Stimulated activated CD4-positive, alpha-beta T cell treated with anti-CD3 and anti-CD28 coated beads, Interleukin-15, amount 100 ng/mL, for 48 hours (primary cell): ENCODE measurements around the gene VTI1A.
"Not testable (repeated sequence)": the region's sequence is repeated elsewhere in the genome, so short reads cannot be mapped to it uniquely, and the experiment has no call there.

Experiments used
- DNase-seq, 2 donors: peaks; one replicate each; pipeline ENCODE4 v3.0.0-alpha.2; 2020; ENCODE audit warnings: low read depth in 2 of 2

The VTI1A gene

DNA sequence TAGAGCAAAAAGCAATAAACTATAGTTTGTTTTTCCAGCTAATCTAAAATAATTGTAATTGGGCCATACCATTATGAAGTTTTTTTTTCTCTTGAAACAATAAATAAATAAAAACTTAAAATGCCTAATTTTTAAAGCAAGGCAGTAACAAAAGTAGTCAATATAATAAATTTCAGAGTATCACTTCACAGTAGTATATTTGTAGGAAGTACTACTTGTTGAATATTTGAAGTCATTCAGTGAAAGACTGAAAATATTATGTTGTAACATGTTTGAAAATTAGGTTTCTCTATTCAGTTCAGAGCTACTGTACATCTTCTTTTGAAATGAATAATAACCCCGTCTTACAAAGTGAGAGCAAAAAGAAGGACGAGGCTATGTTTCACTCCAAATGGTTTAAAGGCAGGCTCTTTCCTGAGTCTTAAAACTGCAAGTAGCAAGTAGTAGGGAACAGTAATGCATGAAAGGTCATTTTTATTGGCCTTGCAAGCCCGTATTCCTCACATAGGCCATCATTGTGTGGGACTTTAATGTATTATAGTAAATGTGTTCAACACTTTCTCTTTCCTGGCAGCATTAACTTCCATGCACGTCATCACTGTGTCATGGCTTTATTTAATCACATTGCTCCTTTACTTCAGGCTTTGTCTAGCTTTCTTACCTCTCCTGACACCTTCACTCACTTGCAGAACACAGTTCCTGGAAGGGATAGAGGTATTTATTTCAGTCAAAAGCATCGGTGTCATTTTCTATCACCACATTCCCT lies 141.4 kb downstream of the VTI1A start:
- DNase-seq, result no peak

DNA sequence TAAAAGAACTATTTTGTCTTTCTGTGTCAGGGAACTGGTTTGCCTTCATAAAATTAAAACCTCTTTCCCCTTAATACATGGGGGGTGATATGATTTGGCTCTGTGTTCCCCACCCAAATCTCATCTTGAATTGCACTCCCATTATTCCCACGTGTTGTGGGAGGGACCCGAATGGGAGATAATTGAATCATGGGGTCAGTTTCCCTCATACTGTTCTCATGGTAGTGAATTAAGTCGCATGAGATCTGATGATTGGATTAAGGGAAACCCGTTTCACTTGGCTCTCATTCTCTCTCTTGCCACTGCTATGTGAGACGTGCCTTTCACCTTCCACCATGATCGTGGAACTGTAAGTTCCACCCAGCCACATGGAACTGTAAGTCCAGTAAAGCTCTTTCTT lies 142.1 kb downstream of the VTI1A start:
- no peak for DNase-seq

DNA sequence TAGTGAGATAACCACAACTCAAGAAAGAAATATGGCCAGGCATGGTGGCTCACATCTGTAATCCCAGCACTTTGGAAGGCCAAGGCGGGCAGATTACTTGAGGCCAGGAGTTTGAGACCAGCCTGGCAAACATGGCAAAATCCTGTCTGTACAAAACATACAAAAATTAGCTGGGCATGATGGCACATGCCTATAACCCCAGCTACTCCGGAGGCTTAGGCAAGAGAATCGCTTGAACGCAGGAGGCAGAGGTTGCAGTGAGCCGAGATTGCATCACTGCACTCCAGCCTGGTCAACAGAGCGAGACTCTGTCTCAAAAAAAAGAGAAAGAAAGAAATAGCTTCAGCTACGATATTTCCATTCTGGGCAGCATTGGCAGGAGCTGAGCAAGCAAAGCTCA lies 143.8 kb downstream of the VTI1A start:
- DNase-seq, result not testable (repeated sequence)

DNA sequence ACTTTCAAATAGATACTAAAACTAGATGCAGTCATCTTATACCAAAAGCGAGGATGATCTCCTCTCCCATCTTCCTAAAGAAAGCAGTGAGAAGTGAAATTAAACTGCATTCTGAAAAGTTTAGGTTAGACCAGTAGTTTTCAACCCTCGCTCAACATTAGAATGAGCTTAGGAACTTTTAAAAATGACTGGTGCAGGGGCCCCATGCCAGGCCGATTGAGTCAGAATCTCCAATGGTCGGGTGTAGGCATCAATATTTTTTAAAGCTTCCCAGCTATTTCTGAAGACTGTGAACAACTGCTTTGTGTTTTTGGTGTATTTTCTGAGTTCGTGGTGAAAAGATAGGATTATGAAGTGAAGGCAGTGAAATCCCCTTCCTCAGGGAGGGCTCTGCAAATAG lies 146.0 kb downstream of the VTI1A start:
- DNase-seq, result no peak

DNA sequence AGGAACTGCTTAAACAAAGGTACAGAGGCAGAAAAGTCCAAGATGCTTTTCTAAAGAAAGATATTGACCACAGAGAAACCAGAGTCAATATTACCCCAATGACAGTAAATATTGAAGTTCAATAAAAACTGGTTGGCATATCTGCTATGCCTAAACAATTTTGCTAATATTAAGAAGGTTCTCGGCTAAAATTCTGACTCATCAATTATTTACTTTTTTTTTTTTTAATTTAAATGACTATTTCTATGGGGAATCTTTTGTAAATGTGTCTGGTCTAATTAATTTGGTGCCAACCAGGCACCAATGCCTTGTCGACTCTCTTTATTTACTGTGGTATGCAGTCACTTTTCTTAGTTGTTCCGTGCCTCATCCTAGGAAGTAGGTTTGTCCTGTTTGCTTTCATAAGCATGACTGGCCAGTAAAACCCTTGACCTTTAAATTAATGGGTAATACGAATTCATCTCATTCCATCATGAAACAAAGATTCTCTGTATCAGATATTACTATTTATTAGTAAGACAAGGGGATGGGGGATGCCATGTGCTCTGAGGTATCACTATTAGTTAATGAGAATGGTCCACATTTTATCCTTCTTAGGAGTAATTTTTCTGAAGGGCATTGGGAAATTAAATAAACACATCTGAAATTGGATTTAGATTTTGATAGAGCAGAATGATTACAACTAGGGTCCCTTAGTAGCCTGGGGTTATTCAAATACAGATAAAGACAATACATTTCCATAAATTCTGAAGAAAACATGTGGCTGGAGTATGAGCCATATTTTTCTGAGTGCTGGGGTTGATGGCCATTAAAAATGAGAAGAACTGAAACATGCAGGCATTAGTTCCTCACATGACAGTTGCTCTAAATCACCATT lies 154.4 kb downstream of the VTI1A start:
- DNase-seq, result no peak

- DNase-seq, result no peak
Measured at GRCh38 chr10:112603062-112603461, 156.0 kb downstream of the VTI1A start.

GRCh38 chr10:112605063-112605462 lies 158.0 kb downstream of the VTI1A start:
- DNase-seq, result no peak

DNA sequence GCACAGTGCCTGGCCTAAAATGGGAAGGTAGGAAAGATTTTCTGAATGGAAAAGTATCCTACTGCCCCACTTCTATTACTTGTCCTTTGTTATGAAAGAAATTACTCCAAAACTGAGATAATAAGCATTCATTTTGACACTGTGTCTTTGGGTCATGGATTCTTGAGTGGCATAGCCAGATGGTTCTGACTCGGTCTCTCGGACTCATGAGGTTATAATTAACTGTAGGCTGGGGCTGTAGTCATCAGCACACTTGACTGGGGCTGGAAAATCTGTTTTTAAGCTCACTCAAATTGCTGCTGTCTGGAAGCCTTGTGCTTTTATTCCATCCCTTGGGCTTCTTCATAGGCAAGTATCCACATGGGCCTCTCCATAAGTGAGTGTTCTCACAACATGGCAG lies 160.5 kb downstream of the VTI1A start:
- DNase-seq, result no peak

GRCh38 chr10:112613620-112614019 lies 166.6 kb downstream of the VTI1A start:
- DNase-seq, result no peak

DNA sequence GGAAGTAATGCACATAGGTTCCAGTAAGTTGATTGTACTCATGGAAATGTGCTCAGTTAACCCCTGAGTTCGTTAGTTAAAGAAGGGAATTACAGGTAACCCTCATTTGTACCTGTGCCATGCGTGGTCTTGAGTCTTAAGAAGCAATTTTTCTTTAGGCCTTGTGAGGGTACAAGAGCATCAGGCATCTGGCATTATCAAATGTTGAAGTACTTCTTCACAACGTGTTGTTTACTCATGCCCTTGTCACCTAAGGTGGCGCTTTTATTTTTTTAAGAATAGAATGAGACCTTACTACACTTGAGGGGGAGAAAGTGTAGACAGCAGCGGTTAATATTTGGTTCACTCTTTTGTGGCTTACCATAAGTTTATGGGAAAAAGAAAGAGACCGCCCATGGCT lies 167.1 kb downstream of the VTI1A start:
- no peak for DNase-seq

DNA sequence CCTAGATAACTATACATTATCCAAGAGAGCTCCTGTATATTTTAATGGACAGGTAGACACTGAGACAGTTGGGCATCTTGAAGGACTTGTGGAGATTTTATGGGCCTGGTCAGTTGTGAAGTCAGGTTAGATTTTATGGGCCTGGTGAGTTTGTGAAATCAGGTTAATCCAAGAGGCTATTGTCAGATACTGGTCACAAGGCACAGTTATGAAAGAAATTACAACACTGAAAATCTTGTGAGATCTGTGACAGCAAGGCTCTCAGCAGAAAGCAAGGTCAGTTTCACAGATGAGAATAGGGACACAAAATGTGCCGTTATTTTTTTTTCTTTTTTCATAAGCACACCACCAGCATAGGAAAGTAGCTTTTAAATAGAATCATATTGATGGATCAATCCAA lies 167.6 kb downstream of the VTI1A start:
- DNase-seq, result no peak

- DNase-seq, result no peak
Measured at GRCh38 chr10:112615269-112615668, 168.3 kb downstream of the VTI1A start.

DNA sequence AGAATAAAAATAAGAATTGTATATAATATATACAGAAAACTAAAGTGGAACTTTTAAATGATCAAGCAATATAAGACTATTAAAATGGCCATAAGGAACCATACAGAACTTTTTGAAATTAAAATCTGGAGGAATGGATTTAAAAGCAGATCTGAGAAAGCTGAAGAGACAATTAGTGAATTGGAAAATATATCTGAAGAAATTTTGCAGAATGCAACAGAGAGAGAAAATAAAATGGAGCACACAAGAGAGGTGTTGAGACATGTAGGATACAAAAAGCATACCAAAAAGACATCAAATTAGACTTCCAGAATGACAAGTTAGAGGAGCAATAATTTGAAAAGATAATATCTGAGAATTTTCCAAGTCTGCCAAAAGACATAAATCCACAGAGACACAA lies 169.6 kb downstream of the VTI1A start:
- no peak for DNase-seq

DNA sequence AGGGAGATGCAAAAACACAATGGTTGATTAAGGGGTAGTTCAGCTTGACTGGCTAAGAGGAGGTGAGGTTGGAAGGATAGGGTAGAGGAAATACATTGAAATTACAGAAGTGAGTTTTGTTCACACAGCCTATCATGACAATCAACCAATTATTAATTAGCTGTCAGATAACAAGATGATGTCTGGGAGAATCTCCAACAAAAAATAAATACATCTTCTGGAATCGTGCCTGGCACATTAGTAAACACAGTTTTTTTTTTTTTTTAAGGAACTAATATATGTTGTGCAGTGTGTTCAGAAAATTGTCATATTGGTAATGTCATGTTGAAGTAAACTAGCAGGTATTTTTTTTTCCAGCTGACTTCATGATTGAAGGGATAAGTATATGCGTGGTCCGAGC lies 171.8 kb downstream of the VTI1A start:
- DNase-seq, result no peak

DNA sequence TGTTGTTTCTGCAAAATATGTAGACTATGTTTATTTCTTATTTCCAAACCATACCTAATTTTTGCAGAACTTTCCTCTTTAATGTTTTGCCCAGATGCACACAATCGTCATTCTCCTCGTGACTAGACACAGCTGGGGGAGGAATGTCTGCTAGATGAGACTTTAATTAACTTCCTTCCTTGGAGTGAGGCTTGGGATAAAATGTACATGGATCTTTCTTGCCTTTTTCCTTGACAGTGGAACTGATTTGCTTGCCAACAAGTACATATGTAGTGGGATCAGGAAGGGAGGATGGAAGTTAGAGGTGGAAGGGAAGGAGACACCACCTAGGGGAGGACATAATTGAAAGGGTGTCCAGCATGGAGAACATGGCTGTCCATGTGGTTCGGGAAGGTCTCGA lies 172.5 kb downstream of the VTI1A start:
- no peak for DNase-seq

DNA sequence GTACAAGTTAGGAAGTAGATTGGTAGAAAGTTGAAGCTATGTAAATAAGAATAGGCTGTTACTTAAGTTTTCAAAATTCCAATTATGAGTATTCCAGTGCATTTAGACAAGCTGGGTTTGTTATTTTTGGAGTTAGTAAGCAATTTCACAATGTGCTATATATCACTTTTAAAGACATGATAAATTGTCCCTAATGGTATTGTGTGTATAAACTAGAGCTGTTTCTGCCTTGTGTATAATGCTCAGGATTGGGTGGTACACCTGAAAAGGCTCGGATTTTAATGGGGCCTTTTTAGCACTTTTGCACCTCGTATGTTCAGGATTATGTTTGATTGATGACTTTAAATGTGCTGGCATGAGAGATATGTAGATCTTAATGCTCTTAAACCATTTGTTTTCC lies 175.8 kb downstream of the VTI1A start:
- DNase-seq, result no peak

DNA sequence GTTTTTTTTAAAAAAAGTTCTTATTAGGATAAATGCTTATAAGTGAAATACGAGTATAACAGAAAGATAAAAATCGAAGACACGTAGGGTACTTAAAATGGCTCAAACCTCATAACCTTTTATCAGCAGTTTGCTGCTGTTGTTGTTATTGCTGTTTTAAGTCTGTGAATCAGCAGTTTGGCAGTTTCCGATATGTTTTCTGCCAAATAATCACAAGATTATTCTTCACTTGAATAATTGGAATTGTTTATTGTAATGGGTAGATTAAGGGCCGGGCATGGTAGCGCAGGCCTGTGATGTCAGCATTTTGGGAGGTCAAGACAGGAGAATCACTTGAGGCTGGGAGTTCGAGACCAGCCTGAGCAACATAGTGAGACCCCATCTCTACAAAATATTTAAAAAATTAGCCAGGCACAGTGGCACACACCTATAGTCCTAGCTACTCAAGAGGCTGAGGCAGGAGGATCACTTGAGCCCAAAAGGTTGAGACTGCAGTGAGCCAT lies 177.6 kb downstream of the VTI1A start:
- DNase-seq, result no peak

GRCh38 chr10:112628951-112629609 lies 182.1 kb downstream of the VTI1A start:
- DNase-seq, result no peak

DNA sequence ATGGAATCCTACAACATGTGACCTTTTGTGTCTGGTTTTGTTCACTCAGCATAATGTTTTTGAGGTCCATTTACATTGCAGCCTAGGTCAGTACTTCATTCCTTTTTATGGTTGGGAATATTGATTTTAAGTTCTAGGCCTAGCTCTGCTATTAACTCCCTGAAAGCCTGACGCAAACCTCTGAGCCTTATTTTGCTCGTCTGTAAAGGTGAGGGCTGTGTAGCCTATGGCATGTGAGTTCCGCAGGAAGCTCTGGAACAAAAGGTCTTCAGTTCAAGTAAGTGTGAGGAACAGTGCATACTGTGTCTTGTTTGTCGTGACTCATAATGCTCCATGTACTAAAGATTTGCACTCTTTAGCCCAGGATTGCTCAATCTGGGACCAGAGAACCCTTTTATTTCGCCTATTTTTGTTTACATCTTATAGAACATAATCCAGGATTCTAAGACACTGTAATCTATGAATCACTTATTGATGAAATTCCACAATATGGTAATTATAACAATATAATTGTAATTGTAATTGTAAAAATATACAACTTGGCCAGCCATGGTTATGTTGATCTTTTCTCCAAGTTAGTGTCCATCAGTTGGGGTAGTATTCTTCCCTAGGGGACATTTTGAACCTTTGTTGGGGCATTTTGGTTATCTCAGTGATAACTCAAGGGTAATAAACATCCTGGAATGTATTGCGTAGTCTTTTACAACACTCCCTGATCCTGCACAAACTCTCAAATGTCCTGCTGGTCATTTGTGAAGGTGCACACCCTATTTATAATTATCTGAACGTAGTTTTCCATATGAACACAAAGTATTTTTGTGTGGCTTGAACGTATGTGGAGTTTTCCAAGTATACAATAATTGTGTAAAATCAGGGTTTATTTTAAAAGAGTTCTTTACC lies 184.7 kb downstream of the VTI1A start:
- DNase-seq, result no peak

- no peak for DNase-seq
Measured at GRCh38 chr10:112634096-112634830, 187.2 kb downstream of the VTI1A start.

GRCh38 chr10:112637901-112638300 lies 190.9 kb downstream of the VTI1A start:
- DNase-seq, result no peak
